Activated naive CD8-positive, alpha-beta T cell treated with anti-CD3 and anti-CD28 coated beads, Interleukin-2, amount 50 U/mL, for 16 hours (primary cell): ENCODE results near the gene ACTR10.

Experiments used
- DNase-seq: peaks from one replicate; pipeline ENCODE4 v3.0.0-alpha.2; 2020; ENCODE audit warnings: low read depth, low spot score

Gene ACTR10

DNA sequence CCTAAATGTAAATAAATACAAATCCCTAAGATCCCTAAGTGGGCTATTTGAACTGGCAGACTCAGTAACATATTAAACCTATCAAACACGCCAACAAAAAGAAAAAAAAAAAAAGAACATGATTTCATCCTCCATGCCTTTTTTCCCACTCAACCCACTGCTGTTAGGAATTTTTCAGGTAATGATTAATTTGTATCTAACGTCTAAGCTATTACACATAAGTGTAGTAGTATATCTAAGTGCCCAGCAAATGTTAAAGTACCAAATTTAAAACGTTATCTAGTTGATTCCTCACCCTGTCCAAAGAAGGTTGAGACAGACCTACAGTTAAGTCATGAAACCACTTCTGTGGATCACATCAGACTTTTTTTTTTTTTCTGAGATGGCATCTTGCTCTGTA is 82.0 kb downstream of the ACTR10 start:
- no peak for DNase-seq

DNA sequence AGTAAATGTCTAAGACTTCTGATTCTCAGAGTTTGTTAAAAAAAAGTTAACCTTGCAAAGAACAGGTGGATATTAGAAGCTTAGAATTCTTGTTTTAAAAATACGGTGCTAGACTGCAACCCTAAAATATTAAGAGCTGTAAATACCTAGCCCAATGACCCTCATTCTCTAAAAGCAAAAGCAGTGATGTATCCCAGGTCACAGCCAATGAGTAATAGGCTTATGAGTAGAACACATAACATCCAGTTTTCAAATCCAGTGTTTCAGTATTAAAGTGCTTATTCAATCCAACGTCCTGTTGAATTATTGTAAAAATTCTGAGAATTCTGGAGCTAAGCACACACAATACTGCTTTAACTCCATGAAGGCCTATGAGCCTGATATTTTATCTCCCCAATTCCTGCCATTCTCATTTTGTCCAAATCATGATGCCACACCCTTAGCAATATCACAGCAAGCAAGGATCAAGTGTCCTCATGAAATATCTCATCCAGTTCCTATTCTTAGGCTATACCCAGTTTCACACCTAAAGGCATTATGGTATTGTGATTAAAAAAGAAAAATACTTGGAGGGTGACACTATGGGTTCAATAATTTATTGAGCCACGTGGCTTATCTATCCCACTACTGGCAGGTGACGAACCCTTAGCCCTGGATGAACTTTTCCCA is 83.1 kb downstream of the ACTR10 start:
- DNase-seq = no peak

DNA sequence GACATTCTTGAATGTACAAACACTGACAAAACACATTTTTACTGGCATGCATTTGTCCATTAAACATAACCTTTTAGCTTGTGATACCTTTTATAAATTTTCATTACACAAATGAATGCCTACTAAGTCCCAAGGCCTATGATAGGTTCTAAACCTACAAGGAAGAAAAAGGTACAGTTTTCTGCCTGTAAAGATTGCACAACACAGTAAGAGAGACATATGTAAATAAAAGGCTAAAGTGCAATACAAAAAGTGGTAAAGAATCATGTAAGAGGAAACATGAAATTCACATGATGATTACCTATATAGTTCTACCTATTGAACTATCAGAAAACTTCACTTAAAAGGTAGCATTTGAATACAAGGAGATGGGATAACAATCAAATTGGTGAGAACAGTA is 83.8 kb downstream of the ACTR10 start:
- DNase-seq = no peak

DNA sequence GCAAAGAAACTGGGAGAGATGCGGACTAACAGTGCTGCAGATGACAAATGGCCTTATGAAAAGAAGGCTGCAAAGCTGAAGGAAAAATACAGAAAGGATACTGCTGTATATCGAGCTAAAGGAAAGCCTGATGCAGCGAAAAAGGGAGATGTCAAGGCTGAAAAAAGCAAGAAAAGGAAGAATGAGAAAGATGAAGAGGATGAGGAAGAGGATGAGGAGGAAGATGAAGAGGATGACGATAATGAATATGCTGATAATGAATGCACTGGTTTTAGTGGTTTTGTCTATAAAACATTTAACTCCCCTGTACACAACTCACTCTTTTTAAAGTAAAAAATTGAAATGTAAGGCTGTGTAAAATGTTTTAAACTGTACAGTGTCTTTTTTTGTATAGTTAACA is 85.2 kb downstream of the ACTR10 start:
- no peak for DNase-seq
